B cell (primary cell): ENCODE results near the gene SLC16A9. TPM values are rescaled to one million over a fixed set of nuclear protein-coding genes. Genes with fewer than 3 reads are reported as not detected.

ENCODE experiments used
- ATAC-seq: fragments of 200-7000 bp; cut with Tn5 transposase; one replicate; pipeline ENCODE4 v1.10.0; 2021; ENCODE audit warnings: low read depth, mild to moderate bottlenecking, moderate number of reproducible peaks, moderate library complexity
- CTCF ChIA-PET: fragments of 350-600 bp; sonication (Branson Sonifier 250); formaldehyde crosslinking; loops from one replicate; lab custom pipeline; 2021; ENCODE audit warnings: antibody characterized with exemption, inconsistent platforms; lab: Charles Lee
- POLR2A ChIA-PET: fragments of 350-600 bp; sonication (Branson Sonifier 250); formaldehyde crosslinking; loops from one replicate; lab custom pipeline; 2021; ENCODE audit warnings: antibody characterized with exemption; lab: Charles Lee
- DNase-seq: peaks from one replicate; pipeline ENCODE4 v3.0.0; 2013
- H2AFZ ChIP-seq: 2 replicates; pipeline ENCODE4 v1.6.1; 2012; ENCODE audit warnings: mild to moderate bottlenecking, low read depth, low read length; ENCODE audit not compliant: insufficient read depth, poor library complexity, severe bottlenecking
- H3K27ac ChIP-seq, 2 donors: 1 replicate in 1 of 2; 2 replicates in 1 of 2; pipeline ENCODE4 v1.5.1; 2012 to 2013; ENCODE audit warnings: low read length in 2 of 2, mild to moderate bottlenecking in 2 of 2, moderate library complexity in 1 of 2
- H3K27me3 ChIP-seq, 4 experiments: fragments of 200-600 bp in 1 of 4; sonication (generic) in 1 of 4; replicated peaks in 1 of 4; 1 replicate in 2 of 4; 2 replicates in 2 of 4; pipeline versions ENCODE4 v1.6.1 to v1.7.0; 2013 to 2016; ENCODE audit warnings: low read length in 3 of 4, mild to moderate bottlenecking in 2 of 4, mixed read lengths in 1 of 4, moderate library complexity in 1 of 4; ENCODE audit not compliant: insufficient read depth in 4 of 4, control insufficient read depth in 3 of 4; ENCODE audit errors: control extremely low read depth in 1 of 4
- H3K36me3 ChIP-seq, 2 experiments: replicated peaks in 1 of 2; 1 replicate in 1 of 2; 2 replicates in 1 of 2; pipeline versions ENCODE4 v1.6.1 to v1.7.1; 2013; ENCODE audit warnings: low read length in 1 of 2; ENCODE audit not compliant: insufficient read depth in 2 of 2, control insufficient read depth in 1 of 2; ENCODE audit errors: control extremely low read depth in 1 of 2, extremely low read depth in 1 of 2
- H3K4me1 ChIP-seq, 2 donors: fragments of 200-600 bp in 1 of 2; sonication (generic) in 1 of 2; 1 replicate in 1 of 2; 2 replicates in 1 of 2; pipeline versions ENCODE4 v1.5.1 to v1.6.1; 2013 to 2017; ENCODE audit warnings: low read length in 2 of 2; ENCODE audit not compliant: control insufficient read depth in 2 of 2, insufficient read depth in 2 of 2
- H3K4me2 ChIP-seq: replicated peaks from 2 replicates; pipeline ENCODE3; 2012; ENCODE audit warnings: mild to moderate bottlenecking, low read depth, low read length; ENCODE audit not compliant: poor library complexity, severe bottlenecking
- H3K4me3 ChIP-seq, 5 experiments: fragments of 200-600 bp in 1 of 5; sonication (generic) in 1 of 5; 1 replicate in 3 of 5; 2 replicates in 2 of 5; pipeline versions ENCODE4 v1.5.1 to v1.7.0; 2011 to 2016; ENCODE audit warnings: low read length in 4 of 5, mild to moderate bottlenecking in 4 of 5, low read depth in 2 of 5, control low read depth in 1 of 5, moderate library complexity in 1 of 5; ENCODE audit not compliant: insufficient read depth in 1 of 5; ENCODE audit errors: control extremely low read depth in 1 of 5, extremely low read depth in 1 of 5
- H3K79me2 ChIP-seq: fragments of 200-600 bp; sonication (generic); one replicate; pipeline ENCODE4 v1.6.0; 2016; ENCODE audit warnings: low read length; ENCODE audit not compliant: control insufficient read depth, insufficient read depth
- H3K9ac ChIP-seq: fragments of 200-600 bp; sonication (generic); 2 replicates; pipeline ENCODE4 v1.6.1; 2017; ENCODE audit warnings: mild to moderate bottlenecking, low read length, moderate library complexity
- H3K9me3 ChIP-seq, 3 donors: one replicate each; pipeline versions ENCODE4 v1.6.1 to v1.7.1; 2013; ENCODE audit warnings: low read length in 2 of 3; ENCODE audit not compliant: control insufficient read depth in 2 of 3, insufficient read depth in 1 of 3; ENCODE audit errors: control extremely low read depth in 1 of 3
- H4K20me1 ChIP-seq: 2 replicates; pipeline ENCODE4 v1.6.0; 2012; ENCODE audit warnings: mild to moderate bottlenecking, low read length; ENCODE audit not compliant: insufficient read depth, control insufficient read depth, poor library complexity, severe bottlenecking
- H3K27ac Mint-ChIP-seq: one replicate; pipeline ENCODE4 v1.8.0; 2021; ENCODE audit warnings: mixed read lengths
- H3K27me3 Mint-ChIP-seq: one replicate; pipeline ENCODE4 v1.8.0; 2021; ENCODE audit warnings: mixed read lengths
- H3K4me1 Mint-ChIP-seq: one replicate; pipeline ENCODE4 v1.8.0; 2021; ENCODE audit warnings: mixed read lengths
- H3K4me3 Mint-ChIP-seq: one replicate; pipeline ENCODE4 v1.8.0; 2021; ENCODE audit warnings: mixed read lengths
- H3K9me3 Mint-ChIP-seq: one replicate; pipeline ENCODE4 v1.8.0; 2022; ENCODE audit warnings: mixed read lengths; ENCODE audit not compliant: insufficient read depth
- EZH2 ChIP-seq: IDR thresholded peaks from 2 replicates; pipeline ENCODE4 v1.6.1; 2012; ENCODE audit warnings: borderline replicate concordance, low read depth, mild to moderate bottlenecking, moderate library complexity, low read length; ENCODE audit not compliant: insufficient read depth, poor library complexity, severe bottlenecking
- WGBS: methylation state at CpG from one replicate; pipeline ENCODE4 v1.1.5; 2013; ENCODE audit warnings: missing lambda C conversion rate; ENCODE audit not compliant: insufficient coverage; 5-methylcytosine and 5-hydroxymethylcytosine counted together
- intact Hi-C: fragments of 100-400 bp; cut with micrococcal nuclease; formaldehyde crosslinking; loops from one replicate; pipeline ENCODE4 v1.10.0; 2022
- polyA plus RNA-seq: library from polyadenylated mRNA; depleted of rRNA; stranded (reverse); fragments of >200 nt; gene quantifications from 2 replicates; pipeline ENCODE4 v1.2.3, GENCODE V29; 2012
- total RNA-seq, 2 donors: library from RNA; stranded (reverse); fragments of 120-200 nt in 1 of 2; gene quantifications; 1 replicate in 1 of 2; 2 replicates in 1 of 2; pipeline versions ENCODE4 v1.2.3 to v1.2.4, GENCODE V29; 2013 to 2022
- TF ChIP-seq, protein P1 (sequence below): fragments of 200-600 bp; IDR thresholded peaks from one replicate; pipeline ENCODE4 v1.8.0; 2022; ENCODE audit warnings: antibody characterized with exemption, mild to moderate bottlenecking

SLC16A9 gene
- total and polyA plus RNA-seq, 2 donors (not counting 1 experiment from before 2014, with no cell fraction given), result 0.04 TPM; not detected in 1

DNA sequence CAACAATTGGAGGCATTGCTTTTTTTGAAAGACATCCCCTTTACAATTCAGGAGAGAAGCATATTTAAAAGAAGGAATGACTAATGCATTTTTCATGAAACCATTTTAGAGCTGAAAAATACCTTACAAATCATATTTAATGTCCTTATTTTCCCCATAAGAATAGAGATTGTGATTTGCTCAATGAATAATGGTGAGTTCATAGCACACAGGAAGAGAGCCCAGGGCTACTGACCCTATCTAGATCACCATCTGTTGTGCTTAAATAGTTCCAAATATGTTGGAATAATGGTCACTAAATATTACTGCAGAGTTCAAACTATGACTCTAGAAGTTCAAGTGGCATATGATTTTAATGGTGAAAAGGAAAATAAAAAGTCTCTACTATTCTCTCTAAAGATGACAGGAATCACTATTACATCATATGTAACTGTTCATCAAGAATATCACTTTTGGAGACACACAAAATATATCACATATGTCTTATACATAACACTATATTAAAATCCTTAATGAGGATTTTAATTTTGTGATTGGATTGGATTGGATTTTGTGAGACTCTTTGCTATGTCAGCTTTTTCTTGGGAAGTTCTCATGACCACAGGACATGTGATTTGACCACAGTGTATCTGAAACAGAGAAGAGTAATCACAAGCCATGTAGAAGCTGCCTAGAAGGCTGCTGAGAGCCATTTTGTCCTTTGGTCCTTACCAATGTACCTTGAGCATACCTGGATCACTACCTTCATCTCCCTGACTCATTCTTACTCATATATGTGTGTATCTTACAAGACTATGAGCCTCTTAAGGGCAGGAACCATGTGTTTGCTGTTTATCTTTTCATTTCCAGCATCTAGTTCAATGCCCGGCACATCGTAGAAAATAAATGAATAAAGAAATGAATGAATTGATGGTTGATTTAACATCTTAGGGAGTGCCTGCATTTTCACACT is 26.4 kb downstream of the SLC16A9 start:
- no peaks in the 10 kb centered on the region for H3K9me3 ChIP-seq
- CTCF ChIA-PET, result interaction anchor here (1.2 kb wide), 1 partner anchor 61 kb away, joined by 3 read pairs; no protein-coding TSS in a partner anchor
- Mint-ChIP-seq H3K4me1 (peaks cover 6% of the 10 kb centered on the region), H3K9me3 (no peaks in the 10 kb centered on the region), H3K4me3 (no peak overlapping the region), H3K27ac (no peak overlapping the region), H3K27me3 (no peaks in the 10 kb centered on the region)
- no CpG with 5 or more reads among the region's 2 CpGs for WGBS
- intact Hi-C loops, result no loop called here
- no peak for TF ChIP-seq EZH2
- POLR2A ChIA-PET, result no interaction called here
- no peak for DNase-seq
- H3K4me3 ChIP-seq, result no peak overlapping the region
- no peak overlapping the region for H3K4me2 ChIP-seq
- H2AFZ ChIP-seq, result no peak overlapping the region
- H4K20me1 ChIP-seq, result no peaks in the 10 kb centered on the region
- no peak overlapping the region for H3K27ac ChIP-seq
- H3K79me2 ChIP-seq, result no peaks in the 10 kb centered on the region
- no peak for ATAC-seq
- H3K27me3 ChIP-seq, result no peaks in the 10 kb centered on the region
- H3K36me3 ChIP-seq, result no peaks in the 10 kb centered on the region
- peaks cover 5 to 8% of the 10 kb centered on the region in 2 donors for H3K4me1 ChIP-seq
- H3K9ac ChIP-seq, result no peak overlapping the region

DNA sequence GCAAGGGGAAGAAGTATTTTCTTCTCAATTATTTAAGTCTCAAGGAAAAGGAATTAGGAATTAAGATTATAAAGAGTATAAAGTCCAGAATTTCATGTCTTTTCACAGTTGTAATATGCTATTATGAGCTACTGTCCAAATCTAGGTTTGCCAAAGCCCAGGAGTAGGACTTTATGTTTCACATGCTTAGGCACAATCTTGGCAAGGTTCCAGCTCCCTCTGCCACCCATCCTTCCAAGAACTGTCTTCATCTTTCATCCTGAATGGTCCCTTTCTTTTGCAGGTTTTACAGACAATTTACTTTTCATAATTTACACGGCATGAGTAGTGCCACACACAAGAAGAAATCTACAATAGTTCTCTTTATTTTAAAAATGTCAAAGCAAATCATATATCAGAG is 29.5 kb downstream of the SLC16A9 start:
- no peaks in the 10 kb centered on the region for H3K27me3 ChIP-seq
- H3K9me3 ChIP-seq, result no peaks in the 10 kb centered on the region
- ATAC-seq, result no peak
- H3K4me2 ChIP-seq, result no peak overlapping the region
- H3K9me3 Mint-ChIP-seq, result no peaks in the 10 kb centered on the region
- no peak overlapping the region for H3K27ac Mint-ChIP-seq
- H3K4me3 ChIP-seq, result no peak overlapping the region
- no peak overlapping the region for H3K9ac ChIP-seq
- no peak for DNase-seq
- H3K79me2 ChIP-seq, result no peaks in the 10 kb centered on the region
- no CpG with 5 or more reads among the region's 1 CpG for WGBS
- no peaks in the 10 kb centered on the region for H3K36me3 ChIP-seq
- no peaks in the 10 kb centered on the region for H4K20me1 ChIP-seq
- intact Hi-C loops, result no loop called here
- H2AFZ ChIP-seq, result no peak overlapping the region
- H3K4me1 ChIP-seq, result peaks cover 8 to 17% of the 10 kb centered on the region in 2 donors
- no peak for TF ChIP-seq EZH2
- TF ChIP-seq, protein P1, sequence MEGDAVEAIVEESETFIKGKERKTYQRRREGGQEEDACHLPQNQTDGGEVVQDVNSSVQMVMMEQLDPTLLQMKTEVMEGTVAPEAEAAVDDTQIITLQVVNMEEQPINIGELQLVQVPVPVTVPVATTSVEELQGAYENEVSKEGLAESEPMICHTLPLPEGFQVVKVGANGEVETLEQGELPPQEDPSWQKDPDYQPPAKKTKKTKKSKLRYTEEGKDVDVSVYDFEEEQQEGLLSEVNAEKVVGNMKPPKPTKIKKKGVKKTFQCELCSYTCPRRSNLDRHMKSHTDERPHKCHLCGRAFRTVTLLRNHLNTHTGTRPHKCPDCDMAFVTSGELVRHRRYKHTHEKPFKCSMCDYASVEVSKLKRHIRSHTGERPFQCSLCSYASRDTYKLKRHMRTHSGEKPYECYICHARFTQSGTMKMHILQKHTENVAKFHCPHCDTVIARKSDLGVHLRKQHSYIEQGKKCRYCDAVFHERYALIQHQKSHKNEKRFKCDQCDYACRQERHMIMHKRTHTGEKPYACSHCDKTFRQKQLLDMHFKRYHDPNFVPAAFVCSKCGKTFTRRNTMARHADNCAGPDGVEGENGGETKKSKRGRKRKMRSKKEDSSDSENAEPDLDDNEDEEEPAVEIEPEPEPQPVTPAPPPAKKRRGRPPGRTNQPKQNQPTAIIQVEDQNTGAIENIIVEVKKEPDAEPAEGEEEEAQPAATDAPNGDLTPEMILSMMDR, result no peak
- no peak overlapping the region for H3K27ac ChIP-seq
- no peak overlapping the region for H3K4me3 Mint-ChIP-seq
- CTCF ChIA-PET, result interaction anchor here (1.0 kb wide), 1 partner anchor 10 kb away, joined by 5 read pairs; no protein-coding TSS in a partner anchor
- POLR2A ChIA-PET, result no interaction called here
- no peaks in the 10 kb centered on the region for H3K27me3 Mint-ChIP-seq
- H3K4me1 Mint-ChIP-seq, result peaks cover 11% of the 10 kb centered on the region
